Endothelial cell of umbilical vein (primary cell): ENCODE results near the gene ACP4. TPM values are rescaled to one million over a fixed set of nuclear protein-coding genes. Genes with fewer than 3 reads are reported as not detected.

Experiments
- BruUV-seq: library from RNA; stranded (reverse); fragments of 400-500 nt; replicated peaks from 2 replicates; lab custom pipeline; 2021; lab: Mats Ljungman, UMichigan
- CTCF ChIA-PET: fragments of 300-600, 350-600 bp; sonication (Branson Sonifier 250); formaldehyde crosslinking; loops from one replicate; lab custom pipeline; 2021; ENCODE audit warnings: antibody characterized with exemption, inconsistent platforms; lab: Charles Lee
- POLR2A ChIA-PET: fragments of 300-600, 350-600 bp; sonication (Branson Sonifier 250); formaldehyde crosslinking; loops from one replicate; lab custom pipeline; 2021; ENCODE audit warnings: antibody characterized with exemption, inconsistent platforms; lab: Charles Lee
- DNase-seq: peaks from one replicate; pipeline ENCODE4 v3.0.0-alpha.2; 2011; ENCODE audit warnings: low read depth, low spot score
- FAIRE-seq: peaks from 2 replicates; lab custom pipeline; 2011; peaks lifted over from hg19 to GRCh38; lab: Jason Lieb, UNC
- H2AFZ ChIP-seq: 2 replicates; pipeline ENCODE4 v1.6.0; 2012; ENCODE audit warnings: low read depth, low read length, control low read depth, inconsistent platforms
- H3K27ac ChIP-seq: 2 replicates; pipeline ENCODE4 v1.5.1; 2011; ENCODE audit warnings: low read depth, mild to moderate bottlenecking, control low read depth, low read length, moderate library complexity; ENCODE audit not compliant: insufficient read depth
- H3K27me3 ChIP-seq, 2 experiments: 2 replicates each; pipeline versions ENCODE4 v1.6.0 to v1.6.1; 2011; ENCODE audit warnings: low read length in 2 of 2, mixed read lengths in 1 of 2; ENCODE audit not compliant: control insufficient read depth in 2 of 2, insufficient read depth in 2 of 2
- H3K36me3 ChIP-seq, 2 experiments: 2 replicates in 1 of 2; 3 replicates in 1 of 2; pipeline ENCODE4 v1.5.1; 2011; ENCODE audit warnings: low read length in 2 of 2, mild to moderate bottlenecking in 1 of 2, moderate library complexity in 1 of 2; ENCODE audit not compliant: control insufficient read depth in 2 of 2, insufficient read depth in 2 of 2; ENCODE audit errors: extremely low read depth in 1 of 2
- H3K4me1 ChIP-seq: 3 replicates; pipeline ENCODE4 v1.5.1; 2011; ENCODE audit warnings: mild to moderate bottlenecking, low read length; ENCODE audit not compliant: control insufficient read depth, insufficient read depth; ENCODE audit errors: extremely low read depth
- H3K4me2 ChIP-seq: 2 replicates; pipeline ENCODE4 v1.6.1; 2011; ENCODE audit warnings: low read length, control low read depth, mixed read lengths; ENCODE audit not compliant: insufficient read depth
- H3K4me3 ChIP-seq, 3 experiments: fragments of 200-600 bp in 1 of 3; sonication (generic), shearing (Covaris generic) in 1 of 3; replicated peaks in 1 of 3; 2 replicates each; pipeline ENCODE4 v1.5.1; 2011 to 2016; ENCODE audit warnings: control low read depth in 3 of 3, low read length in 3 of 3, mild to moderate bottlenecking in 2 of 3, inconsistent platforms in 1 of 3, low read depth in 1 of 3, moderate library complexity in 1 of 3; ENCODE audit not compliant: insufficient read depth in 1 of 3
- H3K79me2 ChIP-seq: 2 replicates; pipeline ENCODE4 v1.6.0; 2012; ENCODE audit warnings: low read length, inconsistent platforms; ENCODE audit not compliant: control insufficient read depth, insufficient read depth
- H3K9ac ChIP-seq: replicated peaks from 2 replicates; pipeline ENCODE3; 2011; ENCODE audit warnings: low read length, control low read depth; ENCODE audit not compliant: insufficient read depth; ENCODE audit errors: extremely low read depth
- H3K9me1 ChIP-seq: replicated peaks from 3 replicates; pipeline ENCODE4 v1.6.0; 2011; ENCODE audit warnings: mild to moderate bottlenecking, low read length; ENCODE audit not compliant: control insufficient read depth, insufficient read depth; ENCODE audit errors: extremely low read depth
- H3K9me3 ChIP-seq: replicated peaks from 2 replicates; pipeline ENCODE4 v1.5.1; 2012; ENCODE audit warnings: low read length, inconsistent platforms; ENCODE audit not compliant: control insufficient read depth, insufficient read depth
- H4K20me1 ChIP-seq: replicated peaks from 2 replicates; pipeline ENCODE3; 2011; ENCODE audit warnings: mild to moderate bottlenecking, low read length; ENCODE audit not compliant: control insufficient read depth, insufficient read depth; ENCODE audit errors: extremely low read depth
- CTCF ChIP-seq, 2 donors: IDR thresholded peaks; 1 replicate in 1 of 2; 2 replicates in 1 of 2; pipeline ENCODE4 v1.5.1; 2011; ENCODE audit warnings: low read length in 2 of 2, mild to moderate bottlenecking in 2 of 2, moderate library complexity in 2 of 2, control low read depth in 1 of 2, inconsistent platforms in 1 of 2, low read depth in 1 of 2; ENCODE audit not compliant: insufficient read depth in 1 of 2; ENCODE audit errors: extremely low read depth in 1 of 2
- EZH2 ChIP-seq: IDR thresholded peaks from 2 replicates; pipeline ENCODE4 v1.6.1; 2012; ENCODE audit warnings: borderline replicate concordance, low read depth, mild to moderate bottlenecking, moderate library complexity, low read length, inconsistent platforms; ENCODE audit not compliant: severe bottlenecking
- FOS ChIP-seq: IDR thresholded peaks from 2 replicates; pipeline ENCODE4 v1.6.1; 2011; ENCODE audit warnings: mild to moderate bottlenecking, low read length, moderate library complexity, borderline replicate concordance; ENCODE audit not compliant: insufficient read depth
- GATA2 ChIP-seq: IDR thresholded peaks from 2 replicates; pipeline ENCODE4 v1.7.0; 2011; ENCODE audit warnings: low read depth, mild to moderate bottlenecking, moderate library complexity, mixed read lengths, low read length; ENCODE audit not compliant: insufficient read length, insufficient read depth
- JUN ChIP-seq: IDR thresholded peaks from 2 replicates; pipeline ENCODE4 v1.6.1; 2011; ENCODE audit warnings: borderline replicate concordance, low read depth; ENCODE audit not compliant: insufficient read length, insufficient read depth
- MAX ChIP-seq: IDR thresholded peaks from 2 replicates; pipeline ENCODE4 v1.6.1; 2011; ENCODE audit not compliant: insufficient read depth, insufficient read length
- MYC ChIP-seq: IDR thresholded peaks from one replicate; pipeline ENCODE4 v1.6.1; 2011; ENCODE audit warnings: mild to moderate bottlenecking, low read depth, low read length
- POLR2A ChIP-seq: IDR thresholded peaks from 2 replicates; pipeline ENCODE4 v1.6.1; 2012; ENCODE audit warnings: low read depth, mild to moderate bottlenecking, control low read depth, low read length
- POLR2AphosphoS5 ChIP-seq: IDR thresholded peaks from 2 replicates; pipeline ENCODE4 v1.6.1; 2012; ENCODE audit warnings: low read depth, mild to moderate bottlenecking, control low read depth, low read length, moderate library complexity; ENCODE audit not compliant: insufficient read depth
- dilution Hi-C: fragments of 300-500 bp; cut with MboI; formaldehyde crosslinking; loops from one replicate; pipeline ENCODE4 v1.15.0; 2019; ENCODE audit warnings: low sequenced_read_pairs; ENCODE audit not compliant: extremely low pct_ligation_motif_present
- intact Hi-C: fragments of 100-400 bp; cut with micrococcal nuclease; formaldehyde crosslinking; loops from one replicate; pipeline ENCODE4 v1.10.0; 2022
- polyA plus RNA-seq, 4 experiments: library from polyadenylated mRNA; depleted of rRNA in 3 of 4; stranded (reverse) in 3 of 4; unstranded in 1 of 4; fragments of >200 nt; gene quantifications; 2 replicates each; pipeline versions ENCODE4 v1.2.1 to v1.2.3, GENCODE V29; 2011 to 2012; ENCODE audit warnings: missing spikeins in 1 of 4
- total RNA-seq: library from RNA; stranded (reverse); gene quantifications from 2 replicates; pipeline ENCODE4 v1.2.3, GENCODE V29; 2021

ACP4 gene
- total and polyA plus RNA-seq, 2 donors (not counting 3 experiments of a cell fraction or from before 2014, with no cell fraction given), result not detected

GRCh38 chr19:50832666-50833065 lies 42.5 kb downstream of the ACP4 start:
- Histone ChIP-seq H3K9ac (no peak overlapping the region), H3K4me3 (no peak overlapping the region), H2AFZ (no peak overlapping the region), H3K9me1 (no peaks in the 10 kb centered on the region), H3K4me1 (peaks cover 4% of the 10 kb centered on the region), H3K36me3 (no peaks in the 10 kb centered on the region), H4K20me1 (no peaks in the 10 kb centered on the region), H3K79me2 (no peaks in the 10 kb centered on the region), H3K27me3 (no peaks in the 10 kb centered on the region), H3K4me2 (no peak overlapping the region), H3K9me3 (no peaks in the 10 kb centered on the region), H3K27ac (no peak overlapping the region)
- ChIA-PET POLR2A (no interaction called here), CTCF (no interaction called here)
- FAIRE-seq (no peak), DNase-seq (no peak)
- dilution Hi-C loops, result no loop called here
- intact Hi-C loops, result no loop called here
- no TSS peak for BruUV-seq
- TF ChIP-seq FOS (no peak), EZH2 (no peak), GATA2 (no peak), POLR2A (no peak), MAX (no peak), JUN (no peak), POLR2AphosphoS5 (no peak), MYC (no peak), CTCF (IDR thresholded peaks at IDR 0.05; ENCODE audit: extremely low read depth in 1 of 2, insufficient read depth in 1 of 2, low read depth in 1 of 2, low read length in 2 of 2) (no peak)
